ENCODE results near the gene EMC8.

- TF ChIP-seq, protein P1, sequence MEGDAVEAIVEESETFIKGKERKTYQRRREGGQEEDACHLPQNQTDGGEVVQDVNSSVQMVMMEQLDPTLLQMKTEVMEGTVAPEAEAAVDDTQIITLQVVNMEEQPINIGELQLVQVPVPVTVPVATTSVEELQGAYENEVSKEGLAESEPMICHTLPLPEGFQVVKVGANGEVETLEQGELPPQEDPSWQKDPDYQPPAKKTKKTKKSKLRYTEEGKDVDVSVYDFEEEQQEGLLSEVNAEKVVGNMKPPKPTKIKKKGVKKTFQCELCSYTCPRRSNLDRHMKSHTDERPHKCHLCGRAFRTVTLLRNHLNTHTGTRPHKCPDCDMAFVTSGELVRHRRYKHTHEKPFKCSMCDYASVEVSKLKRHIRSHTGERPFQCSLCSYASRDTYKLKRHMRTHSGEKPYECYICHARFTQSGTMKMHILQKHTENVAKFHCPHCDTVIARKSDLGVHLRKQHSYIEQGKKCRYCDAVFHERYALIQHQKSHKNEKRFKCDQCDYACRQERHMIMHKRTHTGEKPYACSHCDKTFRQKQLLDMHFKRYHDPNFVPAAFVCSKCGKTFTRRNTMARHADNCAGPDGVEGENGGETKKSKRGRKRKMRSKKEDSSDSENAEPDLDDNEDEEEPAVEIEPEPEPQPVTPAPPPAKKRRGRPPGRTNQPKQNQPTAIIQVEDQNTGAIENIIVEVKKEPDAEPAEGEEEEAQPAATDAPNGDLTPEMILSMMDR (IDR thresholded peaks at IDR 0.05): no peak
- no peak for TF ChIP-seq POLR2A (IDR thresholded peaks at IDR 0.05)
Measured at GRCh38 chr16:85812031-85812807, 12.9 kb upstream of the EMC8 start.

Measured in right lobe of liver (tissue), 4 donors.